PC-3 (cell line): ENCODE results near the gene REEP3. TPM values are rescaled to one million over a fixed set of nuclear protein-coding genes. Genes with fewer than 3 reads are reported as not detected.

Experiments
- ATAC-seq: fragments of 200-7000 bp; cut with Tn5 transposase; 2 replicates; pipeline ENCODE4 v1.9.1; 2020; ENCODE audit warnings: mild to moderate bottlenecking, moderate library complexity
- BruUV-seq: library from RNA; stranded (reverse); fragments of 400-500 nt; replicated peaks from 2 replicates; lab custom pipeline; 2021; lab: Mats Ljungman, UMichigan
- CTCF ChIA-PET: fragments of 300-600 bp; sonication (Branson Sonifier 250); formaldehyde crosslinking; loops from one replicate; lab custom pipeline; 2022; ENCODE audit warnings: antibody characterized with exemption; lab: Charles Lee
- POLR2A ChIA-PET: fragments of 300-600 bp; sonication (Branson Sonifier 250); formaldehyde crosslinking; loops from one replicate; lab custom pipeline; 2022; ENCODE audit warnings: antibody characterized with exemption; ENCODE audit not compliant: unreplicated experiment; lab: Charles Lee
- DNase-seq: peaks from one replicate; pipeline ENCODE4 v3.0.0-alpha.2; 2015
- H2AFZ ChIP-seq: fragments of 300-600 bp; sonication (generic); 2 replicates; pipeline ENCODE4 v1.6.0; 2016; ENCODE audit warnings: antibody characterized with exemption, low read length
- H3F3A ChIP-seq: fragments of 300-600 bp; sonication (generic); one replicate; pipeline ENCODE4 v1.6.0; 2017; ENCODE audit warnings: antibody characterized with exemption, low read length, control low read depth, mild to moderate bottlenecking; ENCODE audit not compliant: unreplicated experiment
- H3K27ac ChIP-seq: fragments of 300-600 bp; sonication (generic); 2 replicates; pipeline ENCODE4 v1.5.1; 2016; ENCODE audit warnings: mild to moderate bottlenecking, low read length
- H3K27me3 ChIP-seq: fragments of 300-600 bp; sonication (generic); 2 replicates; pipeline ENCODE4 v1.6.1; 2016; ENCODE audit warnings: low read length, mixed read lengths
- H3K36me3 ChIP-seq: fragments of 300-600 bp; sonication (generic); 2 replicates; pipeline ENCODE4 v1.6.1; 2016; ENCODE audit warnings: low read depth, mixed run types, low read length, mixed read lengths
- H3K4me1 ChIP-seq: fragments of 300-600 bp; sonication (generic); 2 replicates; pipeline ENCODE4 v1.5.1; 2016; ENCODE audit warnings: low read length; ENCODE audit not compliant: insufficient read depth
- H3K4me2 ChIP-seq: fragments of 300-600 bp; sonication (generic); 2 replicates; pipeline ENCODE4 v1.6.0; 2016; ENCODE audit warnings: low read length
- H3K4me3 ChIP-seq: fragments of 300-600 bp; sonication (generic); 2 replicates; pipeline ENCODE4 v1.5.1; 2016; ENCODE audit warnings: mild to moderate bottlenecking, low read length, mixed read lengths
- H3K79me2 ChIP-seq: fragments of 300-600 bp; sonication (generic); 2 replicates; pipeline ENCODE4 v1.6.1; 2017; ENCODE audit warnings: low read length, mixed read lengths
- H3K9ac ChIP-seq: fragments of 300-600 bp; sonication (generic); 2 replicates; pipeline ENCODE4 v1.6.0; 2016; ENCODE audit warnings: mild to moderate bottlenecking, low read length
- H3K9me2 ChIP-seq: fragments of 300-600 bp; sonication (generic); replicated peaks from 2 replicates; pipeline ENCODE4 v1.6.1; 2016; ENCODE audit warnings: mixed run types, low read length, mixed read lengths
- H3K9me3 ChIP-seq: fragments of 300-600 bp; sonication (generic); 2 replicates; pipeline ENCODE4 v1.6.1; 2016; ENCODE audit warnings: low read length, mixed read lengths
- H4K20me1 ChIP-seq: fragments of 300-600 bp; sonication (generic); 2 replicates; pipeline ENCODE4 v1.6.1; 2016; ENCODE audit warnings: low read length, mixed read lengths
- CTCF ChIP-seq: fragments of 300-600 bp; sonication (generic); conservative IDR thresholded peaks from 2 replicates; pipeline ENCODE4 v1.5.1; 2017; ENCODE audit warnings: antibody characterized with exemption, low read depth, mild to moderate bottlenecking, low read length
- EZH2 ChIP-seq: fragments of 300-600 bp; sonication (generic); IDR thresholded peaks from one replicate; pipeline ENCODE4 v1.6.1; 2017; ENCODE audit warnings: antibody characterized with exemption, mild to moderate bottlenecking, low read length; ENCODE audit not compliant: unreplicated experiment
- EZH2phosphoT487 ChIP-seq: fragments of 300-600 bp; sonication (generic); IDR thresholded peaks from 2 replicates; pipeline ENCODE4 v1.6.1; 2018; ENCODE audit warnings: mild to moderate bottlenecking, antibody characterized with exemption, low read length, borderline replicate concordance
- intact Hi-C: fragments of 100-400 bp; cut with micrococcal nuclease; formaldehyde crosslinking; loops from 2 replicates; pipeline ENCODE4 v1.9.0; 2023
- total RNA-seq: library from RNA; depleted of rRNA; stranded (reverse); fragments of >200 nt; gene quantifications from 2 replicates; pipeline ENCODE4 v1.2.3, GENCODE V29; 2014

Gene REEP3
- total RNA-seq, 1 experiment from 2014 or later, result 75.2 TPM

GRCh38 chr10:63493004-63493403 is 28.2 kb upstream of the REEP3 start:
- peaks cover 90% of the 10 kb centered on the region for H3K79me2 ChIP-seq
- no peak for TF ChIP-seq CTCF
- no peak for TF ChIP-seq EZH2
- POLR2A ChIA-PET, result no interaction called here
- no peak for DNase-seq
- ATAC-seq, result no peak
- peak overlapping the region; percentile 6; the same call in 1 of the 2 replicates for H3K4me3 ChIP-seq
- 0 out of 2 replicates have a peak, but pooled peaks cover 5% of the 10 kb centered on the region for H4K20me1 ChIP-seq
- intact Hi-C loops, result no loop called here
- no TSS peak for BruUV-seq
- no peaks in the 10 kb centered on the region; the same call in 1 of the 2 replicates for H3K36me3 ChIP-seq
- H3K9me3 ChIP-seq, result no peaks in the 10 kb centered on the region
- CTCF ChIA-PET, result no interaction called here
- no peaks in the 10 kb centered on the region for H3K9me2 ChIP-seq
- H3K9ac ChIP-seq, result peak overlapping the region; percentile 64
- H3F3A ChIP-seq, result peaks cover 5% of the 10 kb centered on the region
- peaks cover 26% of the 10 kb centered on the region for H3K4me1 ChIP-seq
- H3K27me3 ChIP-seq, result no peaks in the 10 kb centered on the region
- peak overlapping the region; percentile 84 for H3K27ac ChIP-seq
- peak overlapping the region; percentile 62 for H3K4me2 ChIP-seq
- no peak overlapping the region for H2AFZ ChIP-seq

- H3K4me1 ChIP-seq, result peaks cover 31% of the 10 kb centered on the region
- H3K9me2 ChIP-seq, result 0 out of 2 replicates have a peak, but pooled peaks cover 3% of the 10 kb centered on the region
- TF ChIP-seq CTCF (no peak), EZH2phosphoT487 (no peak), EZH2 (no peak)
- no peaks in the 10 kb centered on the region for H3K27me3 ChIP-seq
- no peak overlapping the region for H3K27ac ChIP-seq
- ChIA-PET POLR2A (interaction anchor here (0.6 to 0.7 kb wide), 3 partner anchors 20 to 137 kb away, joined by 3 to 6 read pairs (median 5); no protein-coding TSS in a partner anchor), CTCF (no interaction called here)
- H2AFZ ChIP-seq, result no peak overlapping the region
- no peak overlapping the region for H3K4me3 ChIP-seq
- H3K9me3 ChIP-seq, result no peaks in the 10 kb centered on the region
- ATAC-seq, result no peak
- H3K9ac ChIP-seq, result no peak overlapping the region
- BruUV-seq, result no TSS peak
- intact Hi-C loops, result no loop called here
- peaks cover 4% of the 10 kb centered on the region; the same call in 1 of the 2 replicates for H3K36me3 ChIP-seq
- peaks cover 93% of the 10 kb centered on the region for H3K79me2 ChIP-seq
- H4K20me1 ChIP-seq, result 0 out of 2 replicates have a peak, but pooled peaks cover 5% of the 10 kb centered on the region
- H3K4me2 ChIP-seq, result no peak overlapping the region
- peaks cover 5% of the 10 kb centered on the region for H3F3A ChIP-seq
- DNase-seq, result no peak
Measured at GRCh38 chr10:63494951-63495350, 26.2 kb upstream of the REEP3 start.

DNA sequence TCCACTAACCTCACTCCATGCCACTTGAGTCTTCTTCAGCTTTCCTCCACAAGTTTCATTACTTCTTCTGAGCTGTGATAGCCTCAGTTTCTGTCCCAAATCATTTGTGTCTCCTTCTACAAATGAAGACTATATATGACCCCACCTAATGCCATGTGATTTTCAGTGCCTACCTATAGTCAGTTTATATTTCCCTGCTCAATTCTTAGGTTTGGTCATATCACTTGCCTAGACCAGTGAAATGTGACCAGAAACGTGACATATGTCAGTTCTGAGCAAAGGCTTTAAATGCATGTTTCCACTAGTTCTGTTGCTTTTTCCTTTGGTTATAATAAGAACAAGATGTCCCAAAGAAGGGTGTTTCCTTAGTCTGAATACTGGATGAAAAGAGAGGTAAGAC is 24.6 kb upstream of the REEP3 start:
- Histone ChIP-seq H4K20me1 (0 out of 2 replicates have a peak, but pooled peaks cover 5% of the 10 kb centered on the region), H3K4me2 (no peak overlapping the region), H3K4me1 (peaks cover 27% of the 10 kb centered on the region), H3K79me2 (peaks cover 94% of the 10 kb centered on the region), H3K27ac (no peak overlapping the region), H3K9me2 (0 out of 2 replicates have a peak, but pooled peaks cover 3% of the 10 kb centered on the region), H2AFZ (no peak overlapping the region), H3K9me3 (no peaks in the 10 kb centered on the region), H3F3A (peaks cover 5% of the 10 kb centered on the region), H3K36me3 (peaks cover 4% of the 10 kb centered on the region; the same call in 1 of the 2 replicates), H3K4me3 (no peak overlapping the region), H3K27me3 (no peaks in the 10 kb centered on the region), H3K9ac (no peak overlapping the region)
- ATAC-seq, result no peak
- no peak for DNase-seq
- no peak for TF ChIP-seq EZH2
- no peak for TF ChIP-seq CTCF
- no peak for TF ChIP-seq EZH2phosphoT487
- no TSS peak for BruUV-seq
- ChIA-PET CTCF (interaction anchor here (0.6 kb wide), 1 partner anchor 21 kb away, joined by 3 read pairs; no protein-coding TSS in a partner anchor), POLR2A (no interaction called here)
- intact Hi-C loops, result no loop called here
